Measurements from ENCODE around the gene NUDT12.
A peak's percentile ranks its signal among the peaks of the same experiment; 100 is the strongest.

Gene NUDT12

DNA sequence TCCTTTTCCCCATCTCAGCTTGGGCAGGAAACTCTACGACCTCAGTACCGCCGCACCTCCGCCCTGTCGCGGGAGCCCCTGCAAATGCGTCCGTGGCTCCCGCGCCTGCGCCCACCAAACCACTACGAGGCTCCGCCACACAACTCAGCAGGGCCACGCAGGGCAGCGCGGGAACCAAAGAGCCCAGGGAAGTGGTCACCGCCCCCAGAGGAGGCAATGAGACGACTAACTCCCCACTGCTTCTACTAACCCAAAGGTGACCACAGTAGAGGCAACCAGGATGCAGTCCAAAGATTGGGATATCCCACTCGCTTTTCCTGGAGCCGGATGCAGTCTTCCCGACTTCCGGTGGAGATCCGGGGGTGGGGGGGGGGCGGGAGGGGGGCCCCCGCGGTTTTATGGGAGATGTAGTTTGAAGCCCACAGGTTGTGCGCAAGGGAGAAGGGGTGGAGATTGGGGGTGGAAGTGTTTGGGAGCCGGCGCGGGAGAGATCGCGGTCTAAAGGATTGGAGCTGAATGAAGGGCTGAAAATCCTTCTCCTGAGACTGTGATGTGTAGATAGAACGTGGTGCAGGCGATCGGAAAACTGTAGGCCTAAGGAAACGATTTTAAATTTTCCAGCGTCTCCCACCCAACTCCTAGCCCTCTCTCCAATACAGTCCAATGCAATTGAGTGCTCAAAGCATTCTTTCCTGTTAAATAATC is at the start of gene NUDT12:
NUDT12 (minus strand) TSS at position 337 of the 705 bp plus-strand sequence. CDS start 2,541 bp downstream, outside the sequence.
- DNase-seq (ENCODE audit: low spot score): peak; percentile 69
- TF ChIP-seq, protein P1, sequence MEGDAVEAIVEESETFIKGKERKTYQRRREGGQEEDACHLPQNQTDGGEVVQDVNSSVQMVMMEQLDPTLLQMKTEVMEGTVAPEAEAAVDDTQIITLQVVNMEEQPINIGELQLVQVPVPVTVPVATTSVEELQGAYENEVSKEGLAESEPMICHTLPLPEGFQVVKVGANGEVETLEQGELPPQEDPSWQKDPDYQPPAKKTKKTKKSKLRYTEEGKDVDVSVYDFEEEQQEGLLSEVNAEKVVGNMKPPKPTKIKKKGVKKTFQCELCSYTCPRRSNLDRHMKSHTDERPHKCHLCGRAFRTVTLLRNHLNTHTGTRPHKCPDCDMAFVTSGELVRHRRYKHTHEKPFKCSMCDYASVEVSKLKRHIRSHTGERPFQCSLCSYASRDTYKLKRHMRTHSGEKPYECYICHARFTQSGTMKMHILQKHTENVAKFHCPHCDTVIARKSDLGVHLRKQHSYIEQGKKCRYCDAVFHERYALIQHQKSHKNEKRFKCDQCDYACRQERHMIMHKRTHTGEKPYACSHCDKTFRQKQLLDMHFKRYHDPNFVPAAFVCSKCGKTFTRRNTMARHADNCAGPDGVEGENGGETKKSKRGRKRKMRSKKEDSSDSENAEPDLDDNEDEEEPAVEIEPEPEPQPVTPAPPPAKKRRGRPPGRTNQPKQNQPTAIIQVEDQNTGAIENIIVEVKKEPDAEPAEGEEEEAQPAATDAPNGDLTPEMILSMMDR (IDR thresholded peaks at IDR 0.05; ENCODE audit: extremely low read depth, missing control alignments): no peak

DNA sequence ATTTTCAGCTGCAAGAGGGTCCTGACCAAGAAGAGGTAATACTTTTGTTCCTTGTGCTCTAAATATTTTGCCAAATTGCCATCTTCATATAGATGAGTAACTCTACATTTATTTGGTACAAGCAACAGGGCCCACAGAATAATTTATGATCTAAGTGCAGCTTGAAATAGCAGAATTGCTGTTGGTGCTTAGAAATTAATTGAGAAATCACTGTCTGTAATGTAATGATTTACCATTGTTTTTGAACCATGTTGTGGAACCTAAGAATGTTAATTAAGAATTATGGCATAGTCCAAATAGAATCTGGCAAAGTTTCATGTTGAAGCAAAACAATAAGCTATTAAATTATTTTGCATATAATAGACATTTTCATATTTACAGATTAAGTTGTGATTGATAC is 44.8 kb upstream of the NUDT12 start:
- DNase-seq (ENCODE audit: low spot score): no peak
- TF ChIP-seq, protein P1 (IDR thresholded peaks at IDR 0.05; ENCODE audit: extremely low read depth, missing control alignments): no peak

DNA sequence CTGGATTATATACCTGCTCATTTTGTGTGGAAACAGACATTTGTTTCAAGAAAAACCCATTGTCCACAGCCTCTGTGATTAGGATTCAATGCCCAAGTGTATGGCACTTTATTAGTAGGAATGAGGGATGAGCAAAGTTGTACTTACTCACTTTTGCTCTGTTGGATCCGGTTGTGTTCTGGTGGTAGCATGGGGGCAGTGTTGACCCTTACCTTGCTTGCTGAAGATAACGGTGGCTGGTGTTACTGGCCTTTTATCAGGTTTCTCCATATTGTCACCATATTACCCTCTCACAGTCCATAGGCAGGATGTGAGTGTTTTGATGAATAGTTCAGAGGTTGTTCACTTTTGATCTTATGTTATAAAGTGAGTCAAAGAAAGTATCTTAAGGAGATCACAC is 42.7 kb upstream of the NUDT12 start:
- TF ChIP-seq, protein P1 (IDR thresholded peaks at IDR 0.05; ENCODE audit: extremely low read depth, missing control alignments): no peak
- no peak for DNase-seq (ENCODE audit: low spot score)

DNA sequence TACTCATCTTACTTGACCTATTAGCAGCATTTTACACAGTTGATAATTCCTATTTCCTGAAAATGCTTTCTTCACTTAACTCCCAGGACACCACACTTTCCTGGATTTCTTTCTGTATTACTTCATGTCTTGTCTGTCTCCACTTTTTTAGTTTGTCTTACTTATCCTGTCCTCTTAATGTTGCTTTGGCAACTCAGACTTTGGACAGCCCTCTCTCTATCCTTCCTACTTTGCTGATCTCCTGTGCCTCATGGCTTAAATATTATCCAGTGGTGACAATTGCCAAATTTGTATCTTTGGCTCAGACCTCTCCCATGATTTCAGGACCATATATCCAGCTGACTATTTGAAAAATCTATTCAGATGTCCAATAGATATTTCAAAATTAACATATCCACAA is 39.8 kb upstream of the NUDT12 start:
- no peak for DNase-seq (ENCODE audit: low spot score)
- TF ChIP-seq, protein P1 (IDR thresholded peaks at IDR 0.05; ENCODE audit: extremely low read depth, missing control alignments): no peak

DNA sequence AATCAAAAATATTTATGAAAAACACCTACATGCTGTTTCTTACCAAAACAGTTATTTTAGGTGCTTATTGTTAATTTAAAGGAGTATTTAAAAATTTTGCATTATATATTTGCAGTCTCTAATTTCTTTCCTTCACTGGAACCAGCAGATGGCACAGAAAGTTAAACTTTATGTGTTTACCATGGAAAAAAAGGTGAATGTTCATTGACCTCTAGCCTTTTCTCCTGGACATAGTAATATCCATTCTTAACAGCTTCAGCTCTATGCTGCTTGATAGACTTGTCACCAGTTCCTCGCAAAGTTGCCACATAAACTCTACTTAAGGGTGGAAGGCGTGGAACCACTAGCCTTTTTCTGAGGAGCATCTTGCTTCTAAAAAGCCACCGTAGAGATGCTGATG is 38.7 kb upstream of the NUDT12 start:
- TF ChIP-seq, protein P1 (IDR thresholded peaks at IDR 0.05; ENCODE audit: extremely low read depth, missing control alignments): no peak
- no peak for DNase-seq (ENCODE audit: low spot score)

DNA sequence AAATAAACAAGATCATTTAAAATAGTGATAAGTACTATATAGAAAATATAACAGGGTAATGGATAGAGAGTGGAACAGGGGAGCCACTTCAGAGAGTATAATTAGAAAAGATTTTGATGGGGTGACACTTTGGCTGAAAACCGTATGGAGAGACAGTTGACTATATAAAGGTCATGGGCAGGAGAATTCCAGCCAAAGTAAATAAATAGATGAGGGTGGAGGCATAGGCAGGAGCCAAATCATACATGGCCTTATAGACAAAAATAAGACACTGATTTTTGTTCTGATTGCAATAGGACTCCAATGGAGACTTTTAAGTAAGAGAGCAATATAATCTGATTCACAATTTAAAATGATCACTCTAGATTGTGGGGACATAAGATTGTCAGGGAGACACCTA is 37.5 kb upstream of the NUDT12 start:
- DNase-seq (ENCODE audit: low spot score): no peak
- TF ChIP-seq, protein P1 (IDR thresholded peaks at IDR 0.05; ENCODE audit: extremely low read depth, missing control alignments): no peak

DNA sequence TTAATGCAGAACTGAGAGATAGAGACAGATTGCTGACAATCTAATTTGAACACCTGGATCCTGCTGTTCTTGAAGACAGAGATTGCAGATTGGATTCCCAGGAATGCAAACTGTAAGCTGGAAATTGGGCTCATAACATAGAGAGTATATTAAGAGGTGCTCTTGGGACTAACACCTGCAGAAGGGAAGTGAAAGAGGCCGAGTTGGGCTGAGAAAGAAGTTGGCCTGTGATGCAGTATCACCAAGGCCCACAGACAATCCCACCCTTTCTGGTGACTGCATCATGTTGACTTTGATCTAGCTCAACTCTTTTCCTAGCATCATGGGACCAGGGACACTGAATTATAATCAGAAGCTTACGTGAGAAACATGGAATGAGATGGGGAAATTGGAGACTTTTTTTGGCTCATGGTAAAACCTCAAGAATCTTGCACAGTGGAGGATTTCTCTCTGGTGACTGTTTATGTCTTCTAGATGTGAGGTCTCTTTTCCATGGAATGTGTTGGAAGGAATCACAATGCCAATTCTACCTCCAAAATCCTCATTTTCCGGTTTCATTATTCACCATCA is 36.5 kb upstream of the NUDT12 start:
- DNase-seq (ENCODE audit: low spot score): no peak
- TF ChIP-seq, protein P1 (IDR thresholded peaks at IDR 0.05; ENCODE audit: extremely low read depth, missing control alignments): no peak

Measured in GM20000 (cell line).